GM12878 (cell line): ENCODE data around the gene CLEC12A. TPM values are rescaled to one million over a fixed set of nuclear protein-coding genes. Genes with fewer than 3 reads are reported as not detected.

Source experiments
- ATAC-seq: fragments of 200-7000 bp; cut with Tn5 transposase; 3 replicates; pipeline ENCODE4 v1.9.1; 2020; ENCODE audit warnings: mild to moderate bottlenecking, moderate library complexity
- BruUV-seq: library from RNA; stranded (reverse); fragments of 400-500 nt; replicated peaks from 2 replicates; lab custom pipeline; 2021; lab: Mats Ljungman, UMichigan
- CTCF ChIA-PET: fragments of 300-600 bp; sonication (Branson Sonifier 250); formaldehyde crosslinking; extraction: SDS; loops from one replicate; lab custom pipeline; 2021; ENCODE audit warnings: inconsistent platforms; lab: Yijun Ruan, JAX
- POLR2A ChIA-PET: fragments of 350-600 bp; formaldehyde crosslinking; extraction: SDS; loops from one replicate; lab custom pipeline; 2021; ENCODE audit warnings: inconsistent platforms; lab: Charles Lee
- RAD21 ChIA-PET: fragments of 300-600 bp; sonication (Branson Sonifier 250); formaldehyde crosslinking; loops from one replicate; lab custom pipeline; 2023; ENCODE audit warnings: antibody characterized with exemption; ENCODE audit not compliant: unreplicated experiment; lab: Charles Lee
- SMC1A ChIA-PET: fragments of 300-600 bp; sonication (Branson Sonifier 250); formaldehyde crosslinking; loops from one replicate; lab custom pipeline; 2023; ENCODE audit not compliant: unreplicated experiment, uncharacterized antibody; lab: Charles Lee
- DNase-seq: peaks from one replicate; pipeline ENCODE4 v3.0.0-alpha.2; 2011; ENCODE audit warnings: low read depth, low spot score
- FAIRE-seq: peaks from 3 replicates; lab custom pipeline; 2011; peaks lifted over from hg19 to GRCh38; lab: Jason Lieb, UNC
- H2AFZ ChIP-seq: 2 replicates; pipeline ENCODE4 v1.6.0; 2011; ENCODE audit warnings: low read depth, low read length, control low read depth; ENCODE audit not compliant: control insufficient read depth
- H3K27ac ChIP-seq: 2 replicates; pipeline ENCODE4 v1.5.1; 2011; ENCODE audit warnings: control low read depth; ENCODE audit not compliant: control insufficient read depth, insufficient read depth
- H3K27me3 ChIP-seq, 2 experiments: replicated peaks in 1 of 2; 2 replicates each; pipeline versions ENCODE4 v1.6.0 to v1.6.1; 2011; ENCODE audit warnings: low read length in 1 of 2; ENCODE audit not compliant: control insufficient read depth in 2 of 2, insufficient read depth in 2 of 2
- H3K36me3 ChIP-seq, 2 experiments: 2 replicates each; pipeline ENCODE4 v1.5.1; 2011; ENCODE audit warnings: low read length in 1 of 2; ENCODE audit not compliant: control insufficient read depth in 2 of 2, insufficient read depth in 2 of 2
- H3K4me1 ChIP-seq: 2 replicates; pipeline ENCODE4 v1.6.1; 2011; ENCODE audit warnings: mild to moderate bottlenecking, low read length, moderate library complexity, mixed read lengths; ENCODE audit not compliant: control insufficient read depth, insufficient read depth
- H3K4me2 ChIP-seq: 2 replicates; pipeline ENCODE4 v1.6.0; 2011; ENCODE audit warnings: control low read depth; ENCODE audit not compliant: control insufficient read depth, insufficient read depth
- H3K4me3 ChIP-seq: fragments of 200-600 bp; sonication (generic); 2 replicates; pipeline ENCODE4 v1.5.1; 2016
- H3K79me2 ChIP-seq: 2 replicates; pipeline ENCODE4 v1.6.0; 2011; ENCODE audit warnings: low read length; ENCODE audit not compliant: control insufficient read depth, insufficient read depth
- H3K9ac ChIP-seq: 2 replicates; pipeline ENCODE4 v1.8.0; 2011; ENCODE audit warnings: low read length, control low read depth, mixed read lengths; ENCODE audit not compliant: control insufficient read depth, insufficient read depth
- H3K9me3 ChIP-seq: replicated peaks from 3 replicates; pipeline ENCODE4 v1.5.1; 2011; ENCODE audit warnings: mild to moderate bottlenecking, low read length; ENCODE audit not compliant: control insufficient read depth, insufficient read depth
- H4K20me1 ChIP-seq: 2 replicates; pipeline ENCODE4 v1.6.0; 2011; ENCODE audit not compliant: control insufficient read depth, insufficient read depth
- CBFB ChIP-seq: IDR thresholded peaks from 2 replicates; pipeline ENCODE4 v1.6.1; 2016; ENCODE audit warnings: antibody characterized with exemption, low read depth
- MEF2B ChIP-seq: fragments of 450-650 bp; IDR thresholded peaks from 2 replicates; pipeline ENCODE4 v1.6.1; 2018; ENCODE audit warnings: mild to moderate bottlenecking, moderate library complexity; ENCODE audit not compliant: partially characterized antibody, poor library complexity, severe bottlenecking
- SREBF2 ChIP-seq: IDR thresholded peaks from 2 replicates; pipeline ENCODE4 v1.6.1; 2012; ENCODE audit warnings: mild to moderate bottlenecking, low read length
- TCF3 ChIP-seq: IDR thresholded peaks from 2 replicates; pipeline ENCODE4 v1.6.1; 2012; ENCODE audit warnings: low read depth, mild to moderate bottlenecking, low read length, borderline replicate concordance; ENCODE audit not compliant: insufficient read depth
- WRNIP1 ChIP-seq: IDR thresholded peaks from 2 replicates; pipeline ENCODE4 v1.6.1; 2011; ENCODE audit warnings: low read depth, low read length, improper control_type of control experiment, borderline replicate concordance
- ZSCAN29 ChIP-seq: fragments of 450-650 bp; IDR thresholded peaks from 2 replicates; pipeline ENCODE4 v1.6.1; 2017; ENCODE audit warnings: mild to moderate bottlenecking, moderate library complexity
- WGBS: methylation state at CpG from one replicate; pipeline ENCODE4 v1.1.6; 2016; ENCODE audit warnings: low lambda C conversion rate; ENCODE audit not compliant: insufficient replicate concordance, insufficient coverage; ENCODE audit errors: missing lambda C conversion rate; 5-methylcytosine and 5-hydroxymethylcytosine counted together
- in situ Hi-C: fragments of 300-500 bp; cut with MboI; formaldehyde crosslinking; loops from 9 replicates; pipeline ENCODE4 v1.14.3; 2018; ENCODE audit warnings: mixed read lengths
- intact Hi-C: fragments of 100-400 bp; cut with micrococcal nuclease; formaldehyde crosslinking; loops from one replicate; pipeline ENCODE4 v1.14.2; 2022; ENCODE audit not compliant: unreplicated experiment
- polyA plus RNA-seq, 11 experiments: library from polyadenylated mRNA; depleted of rRNA in 4 of 11; unstranded in 6 of 11; stranded (reverse) in 5 of 11; fragments of >200 nt; fragmentation: Nextera tagmentation in 4 of 11; fragmentation: Illumina TruSeq in 1 of 11; extraction: Ambion mirVana in 4 of 11; extraction: Trizol in 1 of 11; gene quantifications; 1 replicate in 1 of 11; 2 replicates in 10 of 11; pipeline versions ENCODE4 v1.2.1 to v1.2.3, GENCODE V29; 2011 to 2016; ENCODE audit warnings: inconsistent platforms in 2 of 11, missing spikeins in 2 of 11, low read depth in 1 of 11
- total RNA-seq, 4 experiments: library from RNA; depleted of rRNA in 3 of 4; stranded (reverse); fragments of >200 nt in 3 of 4; fragmentation: Illumina TruSeq in 1 of 4; extraction: Trizol in 1 of 4; gene quantifications; 2 replicates each; pipeline versions ENCODE4 v1.2.1 to v1.2.3, GENCODE V29; 2013 to 2021
- TF ChIP-seq, protein P1 (sequence below): fragments of 450-650 bp; conservative IDR thresholded peaks from 2 replicates; pipeline ENCODE4 v1.6.1; 2017; ENCODE audit warnings: mild to moderate bottlenecking, moderate library complexity
- TF ChIP-seq, protein P2 (sequence below): IDR thresholded peaks from 2 replicates; pipeline ENCODE4 v1.6.1; 2011; ENCODE audit warnings: mild to moderate bottlenecking, low read depth, low read length, moderate library complexity; ENCODE audit not compliant: insufficient replicate concordance
- TF ChIP-seq, protein P3 (sequence below): fragments of 450-650 bp; IDR thresholded peaks from 2 replicates; pipeline ENCODE4 v1.6.1; 2017; ENCODE audit warnings: mild to moderate bottlenecking, low read depth, inconsistent platforms; ENCODE audit not compliant: poor library complexity, severe bottlenecking
- TF ChIP-seq, protein P4 (sequence below): fragments of 450-650 bp; IDR thresholded peaks from 2 replicates; pipeline ENCODE4 v1.6.1; 2016; ENCODE audit warnings: mild to moderate bottlenecking
- TF ChIP-seq, protein P5 (sequence below): fragments of 450-650 bp; IDR thresholded peaks from 2 replicates; pipeline ENCODE4 v1.6.1; 2017; ENCODE audit warnings: low read depth, mild to moderate bottlenecking, moderate library complexity

Gene CLEC12A
- total and polyA plus RNA-seq, 10 of the 15 experiments (the other 5 are each of a cell fraction or from before 2014, with no cell fraction given): 0.07 to 0.21 TPM; not detected in 8

DNA sequence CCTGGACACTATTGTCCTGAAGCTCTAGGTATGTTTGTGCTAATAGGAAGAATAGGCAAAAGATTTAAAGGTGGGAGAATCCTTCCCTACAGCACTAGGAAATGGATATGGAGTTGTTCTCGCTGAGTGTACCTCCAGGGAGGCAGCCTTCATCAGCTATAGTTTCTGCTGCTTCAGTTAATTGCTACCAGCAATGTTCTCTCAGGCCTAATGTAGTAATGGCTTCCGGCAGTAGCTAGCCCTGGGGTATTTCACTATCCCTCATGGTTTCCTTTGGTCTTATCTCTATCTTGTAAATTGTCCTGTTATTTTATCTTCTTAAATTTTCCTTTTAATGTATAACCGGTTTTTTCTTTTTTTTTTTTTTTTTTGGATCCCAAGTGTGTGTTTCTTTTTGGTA is 9.3 kb upstream of the CLEC12A start:
- H3K79me2 ChIP-seq: no peaks in the 10 kb centered on the region
- no peak overlapping the region for H3K4me3 ChIP-seq
- SMC1A ChIA-PET: no interaction called here
- in situ Hi-C loops: no loop called here
- RAD21 ChIA-PET: interaction anchor here (0.7 kb wide), 1 partner anchor 31 kb away, joined by 3 read pairs; no protein-coding TSS in a partner anchor
- CTCF ChIA-PET: interaction anchor here (1.1 kb wide), 1 partner anchor 22 kb away, joined by 3 read pairs; no protein-coding TSS in a partner anchor
- DNase-seq: no peak
- H3K27ac ChIP-seq: no peak overlapping the region
- TF ChIP-seq, protein P1, sequence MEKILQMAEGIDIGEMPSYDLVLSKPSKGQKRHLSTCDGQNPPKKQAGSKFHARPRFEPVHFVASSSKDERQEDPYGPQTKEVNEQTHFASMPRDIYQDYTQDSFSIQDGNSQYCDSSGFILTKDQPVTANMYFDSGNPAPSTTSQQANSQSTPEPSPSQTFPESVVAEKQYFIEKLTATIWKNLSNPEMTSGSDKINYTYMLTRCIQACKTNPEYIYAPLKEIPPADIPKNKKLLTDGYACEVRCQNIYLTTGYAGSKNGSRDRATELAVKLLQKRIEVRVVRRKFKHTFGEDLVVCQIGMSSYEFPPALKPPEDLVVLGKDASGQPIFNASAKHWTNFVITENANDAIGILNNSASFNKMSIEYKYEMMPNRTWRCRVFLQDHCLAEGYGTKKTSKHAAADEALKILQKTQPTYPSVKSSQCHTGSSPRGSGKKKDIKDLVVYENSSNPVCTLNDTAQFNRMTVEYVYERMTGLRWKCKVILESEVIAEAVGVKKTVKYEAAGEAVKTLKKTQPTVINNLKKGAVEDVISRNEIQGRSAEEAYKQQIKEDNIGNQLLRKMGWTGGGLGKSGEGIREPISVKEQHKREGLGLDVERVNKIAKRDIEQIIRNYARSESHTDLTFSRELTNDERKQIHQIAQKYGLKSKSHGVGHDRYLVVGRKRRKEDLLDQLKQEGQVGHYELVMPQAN: no peak
- TF ChIP-seq ZSCAN29 (no peak), TCF3 (no peak), WRNIP1 (no peak), CBFB (no peak), MEF2B (no peak), SREBF2 (no peak)
- TF ChIP-seq, protein P2, sequence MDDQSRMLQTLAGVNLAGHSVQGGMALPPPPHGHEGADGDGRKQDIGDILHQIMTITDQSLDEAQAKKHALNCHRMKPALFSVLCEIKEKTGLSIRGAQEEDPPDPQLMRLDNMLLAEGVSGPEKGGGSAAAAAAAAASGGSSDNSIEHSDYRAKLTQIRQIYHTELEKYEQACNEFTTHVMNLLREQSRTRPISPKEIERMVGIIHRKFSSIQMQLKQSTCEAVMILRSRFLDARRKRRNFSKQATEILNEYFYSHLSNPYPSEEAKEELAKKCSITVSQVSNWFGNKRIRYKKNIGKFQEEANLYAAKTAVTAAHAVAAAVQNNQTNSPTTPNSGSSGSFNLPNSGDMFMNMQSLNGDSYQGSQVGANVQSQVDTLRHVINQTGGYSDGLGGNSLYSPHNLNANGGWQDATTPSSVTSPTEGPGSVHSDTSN: no peak
- TF ChIP-seq, protein P3, sequence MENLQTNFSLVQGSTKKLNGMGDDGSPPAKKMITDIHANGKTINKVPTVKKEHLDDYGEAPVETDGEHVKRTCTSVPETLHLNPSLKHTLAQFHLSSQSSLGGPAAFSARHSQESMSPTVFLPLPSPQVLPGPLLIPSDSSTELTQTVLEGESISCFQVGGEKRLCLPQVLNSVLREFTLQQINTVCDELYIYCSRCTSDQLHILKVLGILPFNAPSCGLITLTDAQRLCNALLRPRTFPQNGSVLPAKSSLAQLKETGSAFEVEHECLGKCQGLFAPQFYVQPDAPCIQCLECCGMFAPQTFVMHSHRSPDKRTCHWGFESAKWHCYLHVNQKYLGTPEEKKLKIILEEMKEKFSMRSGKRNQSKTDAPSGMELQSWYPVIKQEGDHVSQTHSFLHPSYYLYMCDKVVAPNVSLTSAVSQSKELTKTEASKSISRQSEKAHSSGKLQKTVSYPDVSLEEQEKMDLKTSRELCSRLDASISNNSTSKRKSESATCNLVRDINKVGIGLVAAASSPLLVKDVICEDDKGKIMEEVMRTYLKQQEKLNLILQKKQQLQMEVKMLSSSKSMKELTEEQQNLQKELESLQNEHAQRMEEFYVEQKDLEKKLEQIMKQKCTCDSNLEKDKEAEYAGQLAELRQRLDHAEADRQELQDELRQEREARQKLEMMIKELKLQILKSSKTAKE: no peak
- TF ChIP-seq, protein P4, sequence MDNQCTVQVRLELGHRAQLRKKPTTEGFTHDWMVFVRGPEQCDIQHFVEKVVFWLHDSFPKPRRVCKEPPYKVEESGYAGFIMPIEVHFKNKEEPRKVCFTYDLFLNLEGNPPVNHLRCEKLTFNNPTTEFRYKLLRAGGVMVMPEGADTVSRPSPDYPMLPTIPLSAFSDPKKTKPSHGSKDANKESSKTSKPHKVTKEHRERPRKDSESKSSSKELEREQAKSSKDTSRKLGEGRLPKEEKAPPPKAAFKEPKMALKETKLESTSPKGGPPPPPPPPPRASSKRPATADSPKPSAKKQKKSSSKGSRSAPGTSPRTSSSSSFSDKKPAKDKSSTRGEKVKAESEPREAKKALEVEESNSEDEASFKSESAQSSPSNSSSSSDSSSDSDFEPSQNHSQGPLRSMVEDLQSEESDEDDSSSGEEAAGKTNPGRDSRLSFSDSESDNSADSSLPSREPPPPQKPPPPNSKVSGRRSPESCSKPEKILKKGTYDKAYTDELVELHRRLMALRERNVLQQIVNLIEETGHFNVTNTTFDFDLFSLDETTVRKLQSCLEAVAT: no peak
- TF ChIP-seq, protein P5, sequence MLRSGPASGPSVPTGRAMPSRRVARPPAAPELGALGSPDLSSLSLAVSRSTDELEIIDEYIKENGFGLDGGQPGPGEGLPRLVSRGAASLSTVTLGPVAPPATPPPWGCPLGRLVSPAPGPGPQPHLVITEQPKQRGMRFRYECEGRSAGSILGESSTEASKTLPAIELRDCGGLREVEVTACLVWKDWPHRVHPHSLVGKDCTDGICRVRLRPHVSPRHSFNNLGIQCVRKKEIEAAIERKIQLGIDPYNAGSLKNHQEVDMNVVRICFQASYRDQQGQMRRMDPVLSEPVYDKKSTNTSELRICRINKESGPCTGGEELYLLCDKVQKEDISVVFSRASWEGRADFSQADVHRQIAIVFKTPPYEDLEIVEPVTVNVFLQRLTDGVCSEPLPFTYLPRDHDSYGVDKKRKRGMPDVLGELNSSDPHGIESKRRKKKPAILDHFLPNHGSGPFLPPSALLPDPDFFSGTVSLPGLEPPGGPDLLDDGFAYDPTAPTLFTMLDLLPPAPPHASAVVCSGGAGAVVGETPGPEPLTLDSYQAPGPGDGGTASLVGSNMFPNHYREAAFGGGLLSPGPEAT: no peak
- TF ChIP-seq, all 136 proteins: peak for 0
- Histone ChIP-seq H3K36me3 (no peaks in the 10 kb centered on the region), H3K27me3 (no peaks in the 10 kb centered on the region), H4K20me1 (no peaks in the 10 kb centered on the region), H3K4me1 (peaks cover 6% of the 10 kb centered on the region; the same call in 1 of the 2 replicates), H3K4me2 (no peak overlapping the region), H3K9me3 (no peaks in the 10 kb centered on the region), H3K9ac (no peak overlapping the region), H2AFZ (no peak overlapping the region)
- ATAC-seq (no peak), FAIRE-seq (no peak)
- intact Hi-C loops: no loop called here
- no TSS peak for BruUV-seq
- WGBS: 76% methylated on average over 2 of the region's 3 CpGs
- POLR2A ChIA-PET: interaction anchor here (0.9 kb wide), 1 partner anchor 12 kb away, joined by 3 read pairs; no protein-coding TSS in a partner anchor
